Activated CD8-positive, alpha-beta memory T cell treated with anti-CD3 and anti-CD28 coated beads, Interleukin-2, amount 50 U/mL, for 48 hours (primary cell): ENCODE measurements around the gene EFCAB14.
"Not testable (repeated sequence)": the region's sequence is repeated elsewhere in the genome, so short reads cannot be mapped to it uniquely, and the experiment has no call there.

ENCODE experiments used
- DNase-seq: peaks from one replicate; pipeline ENCODE4 v3.0.0-alpha.2; 2020

EFCAB14 gene

DNA sequence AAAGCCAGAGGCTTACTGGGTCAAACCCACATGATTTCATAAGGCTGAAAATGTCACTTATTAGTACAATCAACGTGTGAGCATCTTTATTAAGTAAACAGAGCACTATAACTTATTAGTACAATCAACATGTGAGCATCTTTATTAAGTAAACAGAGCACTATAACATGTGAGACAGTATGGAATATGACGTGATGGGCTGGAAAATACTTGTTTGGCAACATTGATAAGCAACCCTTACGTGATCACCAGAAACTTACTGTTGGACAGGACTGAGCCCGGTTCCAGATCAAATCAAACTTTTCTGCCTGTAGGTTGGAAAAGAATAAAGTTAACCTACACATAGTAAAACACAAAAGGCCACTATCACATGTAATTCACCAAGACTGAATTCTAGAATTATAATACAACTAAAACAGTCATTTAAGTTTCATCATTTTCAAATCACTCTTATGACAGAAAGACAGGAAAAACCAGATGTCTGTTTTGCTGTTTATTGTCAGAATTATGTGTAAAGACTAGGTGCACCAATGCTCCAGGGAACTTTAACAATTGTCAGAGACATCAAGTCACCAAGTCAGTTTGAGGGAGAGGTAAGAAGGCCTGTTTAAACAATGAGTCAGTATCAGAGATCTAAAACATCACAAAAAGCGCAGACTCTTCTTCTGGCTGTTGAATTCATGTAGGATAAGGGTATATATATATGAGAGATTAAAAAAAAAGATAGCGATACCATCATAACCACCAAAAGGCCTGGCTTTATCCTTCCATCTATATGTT, 66.4 kb downstream of the EFCAB14 start:
- DNase-seq, result no peak

- not testable (repeated sequence) for DNase-seq
These were observed 67.8 kb downstream of the EFCAB14 start for GRCh38 chr1:46651152-46651551.

DNA sequence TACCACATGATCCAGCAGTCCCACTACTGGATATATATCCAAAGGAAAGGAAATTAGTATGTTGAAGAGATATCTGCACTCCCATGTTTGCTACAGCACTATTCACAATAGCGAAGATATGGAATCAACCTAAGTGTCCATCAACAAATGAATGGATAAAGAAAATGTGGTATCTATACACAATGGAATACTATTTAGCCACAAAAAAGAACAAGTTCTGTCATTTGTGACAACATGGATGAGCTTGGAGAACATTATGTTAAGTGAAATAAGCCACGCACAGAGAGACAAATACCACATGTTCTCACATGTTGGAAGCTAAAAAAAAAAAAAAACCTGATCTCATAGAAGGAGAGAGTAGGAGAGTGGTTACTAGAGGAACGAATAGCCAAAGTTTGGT, 68.4 kb downstream of the EFCAB14 start:
- DNase-seq, result no peak

DNA sequence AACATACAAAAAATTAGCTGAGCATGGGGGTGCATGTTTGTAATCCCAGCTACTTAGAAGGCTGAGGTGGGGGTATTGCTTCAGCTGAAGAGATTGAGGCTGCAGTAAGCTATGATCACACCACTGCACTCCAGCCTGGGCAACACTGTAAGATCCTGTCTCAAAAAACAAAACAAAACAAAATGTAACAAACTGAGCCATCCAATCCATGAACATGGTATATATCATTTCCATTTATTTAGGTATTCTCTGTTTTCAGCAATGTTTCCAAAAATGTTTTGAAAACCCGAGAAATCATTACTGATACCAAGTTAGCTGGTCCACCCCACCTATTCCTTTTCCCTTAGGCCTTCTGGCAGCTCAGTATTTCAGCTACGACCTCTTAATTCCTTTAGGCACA, 69.2 kb downstream of the EFCAB14 start:
- no peak for DNase-seq

- no peak for DNase-seq
These were observed 71.3 kb downstream of the EFCAB14 start for GRCh38 chr1:46647611-46648010.

GRCh38 chr1:46646844-46647243, 72.1 kb downstream of the EFCAB14 start:
- DNase-seq, result no peak

DNA sequence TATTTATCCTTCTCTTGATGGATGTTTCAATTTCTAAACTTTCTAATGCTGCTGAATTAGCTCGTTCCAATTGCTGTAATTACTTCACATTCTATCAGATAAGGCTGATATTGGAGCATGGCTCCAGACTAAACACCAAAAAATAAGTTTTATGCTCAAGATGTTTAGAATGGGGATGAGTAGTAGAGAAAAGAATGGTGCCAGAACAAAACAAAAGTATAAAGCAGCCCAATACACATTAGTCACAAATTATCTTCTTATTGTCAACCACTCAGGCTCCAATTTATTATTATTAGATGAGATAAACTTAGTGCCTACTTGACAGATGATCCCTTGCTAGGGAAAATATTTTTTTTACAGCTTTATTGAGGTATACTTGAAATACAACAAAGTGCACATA, 72.6 kb downstream of the EFCAB14 start:
- DNase-seq, result no peak

DNA sequence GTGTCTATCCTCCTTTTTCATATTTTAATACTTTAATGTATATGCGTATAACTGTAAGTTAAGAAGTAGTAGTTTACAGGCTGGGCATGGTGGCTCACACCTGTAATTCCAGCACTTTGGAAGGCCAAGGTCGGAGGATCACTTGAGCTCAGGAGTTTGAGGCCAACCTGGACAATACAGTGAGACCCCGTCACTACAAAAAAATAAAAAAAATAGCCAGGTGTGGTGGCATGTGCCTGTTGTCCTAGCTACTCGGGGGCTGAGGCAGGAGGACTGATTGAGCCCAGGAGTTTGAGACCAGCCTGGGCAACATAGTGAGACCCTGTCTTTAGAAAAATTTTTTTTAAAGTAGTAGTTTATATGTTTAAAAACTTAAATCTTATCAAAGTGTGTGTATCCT, 73.1 kb downstream of the EFCAB14 start:
- DNase-seq, result no peak

- DNase-seq, result no peak
These were observed 75.5 kb downstream of the EFCAB14 start for GRCh38 chr1:46643368-46643775.

DNA sequence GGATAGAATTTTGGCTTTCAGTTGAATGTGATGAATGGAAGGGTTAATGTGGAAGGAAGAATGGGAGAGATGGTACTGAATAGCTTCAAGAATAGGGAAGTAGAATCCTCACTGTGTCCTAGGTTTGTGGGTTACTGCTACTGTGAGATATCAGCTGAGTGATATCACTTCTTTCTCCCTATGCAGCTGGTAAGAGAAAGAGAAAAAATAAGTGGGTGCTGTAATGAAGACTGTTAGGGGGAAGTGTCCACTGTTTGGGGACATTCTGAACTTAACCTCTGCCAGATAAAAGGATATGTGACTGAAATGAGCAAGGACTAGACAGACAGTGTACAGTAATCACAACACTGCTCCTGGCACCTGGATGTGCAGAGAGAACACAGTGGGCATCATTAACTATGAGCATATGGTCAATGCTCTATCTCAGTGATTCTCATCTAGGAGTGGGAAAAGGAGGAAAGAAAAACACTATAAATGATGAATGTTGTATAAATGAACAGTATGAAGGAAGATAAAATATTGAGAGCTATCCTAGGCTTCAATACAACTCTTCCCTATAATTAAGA, 76.7 kb downstream of the EFCAB14 start:
- no peak for DNase-seq

DNA sequence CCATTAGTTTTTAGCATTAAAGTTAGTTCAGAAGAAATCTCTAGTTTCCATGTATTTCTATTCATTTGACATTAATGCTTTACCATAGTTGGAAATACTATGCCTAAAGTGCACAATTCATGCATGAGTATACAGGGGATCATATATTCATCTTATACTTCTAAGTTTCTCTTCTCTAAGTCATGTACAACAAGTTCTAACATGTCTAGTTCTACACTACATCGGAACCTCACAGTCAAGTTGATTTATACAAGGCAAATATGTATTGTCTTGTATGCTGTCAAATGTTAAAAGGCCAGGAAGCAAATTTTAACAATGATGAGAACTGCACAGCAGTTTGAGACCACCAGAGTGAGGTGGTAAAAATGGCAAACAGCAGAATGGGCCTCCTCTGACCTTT, 79.4 kb downstream of the EFCAB14 start:
- no peak for DNase-seq

DNA sequence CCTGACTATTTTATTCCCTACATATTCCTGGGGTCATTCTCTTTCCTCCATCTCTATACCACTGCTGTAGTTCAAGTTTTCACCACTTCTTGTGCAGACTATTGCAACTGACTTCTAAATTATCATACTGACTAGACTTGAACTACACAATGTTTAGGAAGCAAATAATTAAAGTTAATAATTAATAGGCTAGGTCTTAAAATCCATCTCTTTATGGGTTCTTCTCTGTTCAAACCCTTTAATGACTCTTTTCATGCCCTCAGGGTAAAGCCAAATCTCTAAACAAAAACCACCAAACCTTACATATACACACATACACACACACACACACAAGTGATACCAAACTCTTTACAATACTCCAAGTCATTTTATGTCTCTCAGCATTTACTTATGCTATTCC, 80.0 kb downstream of the EFCAB14 start:
- DNase-seq, result no peak

DNA sequence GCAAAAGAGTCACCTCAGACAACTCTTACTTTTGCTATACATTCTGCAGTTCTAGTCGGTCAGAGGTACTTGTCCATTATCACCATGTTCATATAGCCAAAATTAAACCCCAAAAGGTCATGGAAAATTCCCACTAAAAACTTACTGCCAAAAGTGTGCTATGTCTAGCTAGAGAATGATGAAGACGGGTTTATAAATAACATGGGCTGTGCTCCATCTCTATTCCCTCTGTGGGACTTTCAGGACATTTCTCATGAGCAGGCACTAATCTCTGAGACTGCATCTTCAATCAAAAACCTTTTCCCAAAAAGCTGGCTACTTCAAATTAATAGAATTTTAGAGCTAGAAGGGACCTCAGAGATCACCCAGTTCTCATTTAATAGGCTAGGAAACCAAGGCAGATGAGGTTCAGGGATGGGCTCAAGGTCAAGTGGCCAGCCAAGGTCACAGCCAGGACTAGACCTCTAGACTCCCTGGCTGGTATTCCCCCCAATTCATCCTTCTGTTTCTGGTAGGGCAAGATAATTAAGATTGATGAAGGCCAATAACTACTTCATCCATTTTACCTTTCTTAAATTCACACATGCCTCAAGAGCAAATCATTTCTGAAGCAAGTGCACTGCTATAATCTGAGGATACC, 81.3 kb downstream of the EFCAB14 start:
- DNase-seq, result no peak

DNA sequence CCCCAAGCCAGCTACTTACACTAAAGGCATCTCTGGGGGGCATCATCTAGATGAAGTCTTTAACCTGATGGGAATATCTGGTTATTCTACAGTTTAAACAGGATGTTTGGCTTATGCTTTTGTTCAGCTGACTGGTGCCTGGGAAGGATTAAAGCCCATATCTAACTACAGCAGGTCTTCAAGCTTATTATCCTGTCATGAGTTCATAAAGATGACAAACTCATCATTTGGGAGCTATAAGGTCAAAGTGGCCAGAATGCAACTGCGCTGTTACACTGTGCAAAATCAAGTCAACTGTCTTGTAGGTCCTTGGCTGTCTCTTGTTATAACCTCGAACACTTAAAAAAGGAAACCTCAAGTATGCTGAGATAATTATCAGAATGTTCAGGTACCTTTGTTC, 83.7 kb downstream of the EFCAB14 start:
- no peak for DNase-seq

GRCh38 chr1:46630719-46631118, 88.2 kb downstream of the EFCAB14 start:
- no peak for DNase-seq
